Measurements from ENCODE around the gene ASPSCR1.

DNA sequence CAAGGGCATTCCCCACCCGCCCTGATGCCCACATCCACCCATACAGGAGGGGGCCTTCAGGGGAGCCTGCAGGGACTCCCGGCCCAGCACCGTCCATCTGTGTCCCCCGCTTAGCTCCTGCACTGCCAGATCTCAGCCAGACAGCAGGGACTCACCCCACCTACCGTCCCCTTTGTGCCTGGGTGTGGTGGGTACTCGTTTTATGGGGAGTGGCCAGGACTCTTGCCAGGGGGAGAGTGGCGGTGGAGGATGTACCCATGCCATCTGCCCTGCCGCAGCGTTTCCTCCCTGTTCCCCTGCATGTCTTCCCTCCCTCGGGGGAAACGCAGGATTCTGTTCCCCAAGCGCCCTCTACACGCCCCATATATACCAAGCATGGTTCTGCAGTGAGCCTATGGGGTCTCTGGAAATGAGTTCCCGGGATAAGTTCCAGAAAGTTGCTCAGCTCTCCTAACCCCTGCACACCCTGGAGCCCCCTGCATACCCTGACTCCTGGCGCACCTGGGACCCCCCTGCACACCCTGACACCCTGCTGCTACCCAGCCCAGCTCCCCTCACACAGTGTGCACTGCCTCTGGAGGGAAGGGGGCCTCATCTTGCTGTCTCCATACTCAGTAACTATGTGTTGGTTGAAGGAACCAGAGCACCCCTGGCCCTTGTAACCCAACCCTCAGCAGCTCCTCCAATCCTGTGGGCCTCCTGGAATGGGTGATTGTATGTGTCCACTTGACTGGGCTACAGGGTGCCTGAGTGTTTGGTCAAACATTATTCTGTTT is 45.7 kb upstream of the ASPSCR1 start:
- no peak for TF ChIP-seq POLR2A (IDR thresholded peaks at IDR 0.05)
- TF ChIP-seq POLR2AphosphoS5 (IDR thresholded peaks at IDR 0.05), result no peak
- TF ChIP-seq, protein P1, sequence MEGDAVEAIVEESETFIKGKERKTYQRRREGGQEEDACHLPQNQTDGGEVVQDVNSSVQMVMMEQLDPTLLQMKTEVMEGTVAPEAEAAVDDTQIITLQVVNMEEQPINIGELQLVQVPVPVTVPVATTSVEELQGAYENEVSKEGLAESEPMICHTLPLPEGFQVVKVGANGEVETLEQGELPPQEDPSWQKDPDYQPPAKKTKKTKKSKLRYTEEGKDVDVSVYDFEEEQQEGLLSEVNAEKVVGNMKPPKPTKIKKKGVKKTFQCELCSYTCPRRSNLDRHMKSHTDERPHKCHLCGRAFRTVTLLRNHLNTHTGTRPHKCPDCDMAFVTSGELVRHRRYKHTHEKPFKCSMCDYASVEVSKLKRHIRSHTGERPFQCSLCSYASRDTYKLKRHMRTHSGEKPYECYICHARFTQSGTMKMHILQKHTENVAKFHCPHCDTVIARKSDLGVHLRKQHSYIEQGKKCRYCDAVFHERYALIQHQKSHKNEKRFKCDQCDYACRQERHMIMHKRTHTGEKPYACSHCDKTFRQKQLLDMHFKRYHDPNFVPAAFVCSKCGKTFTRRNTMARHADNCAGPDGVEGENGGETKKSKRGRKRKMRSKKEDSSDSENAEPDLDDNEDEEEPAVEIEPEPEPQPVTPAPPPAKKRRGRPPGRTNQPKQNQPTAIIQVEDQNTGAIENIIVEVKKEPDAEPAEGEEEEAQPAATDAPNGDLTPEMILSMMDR (IDR thresholded peaks at IDR 0.05), result no peak

All from gastroesophageal sphincter (tissue), 3 donors.